ENCODE results near the gene GPR139.

The GPR139 gene

GRCh38 chr16:20073203-20074098 lies at the start of gene GPR139:
Gene GPR139 (minus strand): TSS chr16:20073890. CDS start chr16:20073616, 274 bp downstream.
- no peak for DNase-seq (ENCODE audit: low read depth, low spot score)
- TF ChIP-seq CTCF (IDR thresholded peaks at IDR 0.05; ENCODE audit: low read depth, low read length), result no peak
- no peak within 1 kb of the TSS for H3K4me3 ChIP-seq (ENCODE audit: low read depth, low read length)
- in situ Hi-C loops (cut with HindIII; ENCODE audit: low sequenced_read_pairs), result no loop called here

- TF ChIP-seq CTCF (IDR thresholded peaks at IDR 0.05; ENCODE audit: low read depth, low read length), result no peak
- no peak overlapping the region for H3K4me3 ChIP-seq (ENCODE audit: low read depth, low read length)
- no peak for DNase-seq (ENCODE audit: low read depth, low spot score)
- in situ Hi-C loops (cut with HindIII; ENCODE audit: low sequenced_read_pairs), result no loop called here
These were observed 48.3 kb upstream of the GPR139 start for GRCh38 chr16:20122011-20122410.

GRCh38 chr16:20114356-20114755 lies 40.7 kb upstream of the GPR139 start:
- no peak overlapping the region for H3K4me3 ChIP-seq (ENCODE audit: low read depth, low read length)
- no peak for DNase-seq (ENCODE audit: low read depth, low spot score)
- in situ Hi-C loops (cut with HindIII; ENCODE audit: low sequenced_read_pairs), result no loop called here
- no peak for TF ChIP-seq CTCF (IDR thresholded peaks at IDR 0.05; ENCODE audit: low read depth, low read length)

GRCh38 chr16:20111143-20111542 lies 37.5 kb upstream of the GPR139 start:
- DNase-seq (ENCODE audit: low read depth, low spot score), result no peak
- in situ Hi-C loops (cut with HindIII; ENCODE audit: low sequenced_read_pairs), result no loop called here
- TF ChIP-seq CTCF (IDR thresholded peaks at IDR 0.05; ENCODE audit: low read depth, low read length), result no peak
- H3K4me3 ChIP-seq (ENCODE audit: low read depth, low read length), result no peak overlapping the region

GRCh38 chr16:20107083-20107482 lies 33.4 kb upstream of the GPR139 start:
- in situ Hi-C loops (cut with HindIII; ENCODE audit: low sequenced_read_pairs), result no loop called here
- TF ChIP-seq CTCF (IDR thresholded peaks at IDR 0.05; ENCODE audit: low read depth, low read length), result no peak
- no peak overlapping the region for H3K4me3 ChIP-seq (ENCODE audit: low read depth, low read length)
- no peak for DNase-seq (ENCODE audit: low read depth, low spot score)

- in situ Hi-C loops (cut with HindIII; ENCODE audit: low sequenced_read_pairs), result no loop called here
- DNase-seq (ENCODE audit: low read depth, low spot score), result no peak
- no peak overlapping the region for H3K4me3 ChIP-seq (ENCODE audit: low read depth, low read length)
- TF ChIP-seq CTCF (IDR thresholded peaks at IDR 0.05; ENCODE audit: low read depth, low read length), result no peak
These were observed 31.0 kb upstream of the GPR139 start for GRCh38 chr16:20104563-20105183.
